Fibroblast of mammary gland (primary cell): ENCODE results near the gene THBD.
A peak's percentile ranks its signal among the peaks of the same experiment; 100 is the strongest.

Source experiments
- DNase-seq: peaks from one replicate; pipeline ENCODE4 v3.0.0-alpha.2; 2010; ENCODE audit warnings: low read depth
- H3K4me3 ChIP-seq: 2 replicates; pipeline ENCODE4 v1.5.1; 2011; ENCODE audit warnings: low read depth, mild to moderate bottlenecking, low read length, moderate library complexity; ENCODE audit not compliant: control insufficient read depth
- CTCF ChIP-seq: conservative IDR thresholded peaks from 2 replicates; pipeline ENCODE4 v1.5.1; 2011; ENCODE audit warnings: low read depth, low read length, inconsistent platforms; ENCODE audit not compliant: control insufficient read depth, insufficient read depth

The THBD gene

GRCh38 chr20:23063581-23063980, 14.1 kb upstream of the THBD start:
- no peak for TF ChIP-seq CTCF
- H3K4me3 ChIP-seq, result no peak overlapping the region
- DNase-seq, result no peak

GRCh38 chr20:23063168-23063567, 13.7 kb upstream of the THBD start:
- DNase-seq, result no peak
- no peak overlapping the region for H3K4me3 ChIP-seq
- TF ChIP-seq CTCF, result no peak

- DNase-seq, result no peak
- TF ChIP-seq CTCF, result no peak
Measured at GRCh38 chr20:23062632-23063031, 13.2 kb upstream of the THBD start.

GRCh38 chr20:23061734-23062561, 12.5 kb upstream of the THBD start:
- H3K4me3 ChIP-seq, result no peak overlapping the region
- peak; percentile 67 for TF ChIP-seq CTCF
- peak; percentile 74 for DNase-seq

More at GRCh38 chr20:23062632-23063031, 13.2 kb upstream of the THBD start:
- H3K4me3 ChIP-seq, result no peak overlapping the region

GRCh38 chr20:23061262-23061661, 11.8 kb upstream of the THBD start:
- DNase-seq, result no peak
- TF ChIP-seq CTCF, result no peak
- H3K4me3 ChIP-seq, result no peak overlapping the region

GRCh38 chr20:23060629-23061028, 11.2 kb upstream of the THBD start:
- TF ChIP-seq CTCF, result no peak
- no peak for DNase-seq

GRCh38 chr20:23059846-23060245, 10.4 kb upstream of the THBD start:
- no peak for TF ChIP-seq CTCF
- H3K4me3 ChIP-seq, result no peak overlapping the region

More at GRCh38 chr20:23060629-23061028, 11.2 kb upstream of the THBD start:
- no peak overlapping the region for H3K4me3 ChIP-seq

More at GRCh38 chr20:23059846-23060245, 10.4 kb upstream of the THBD start:
- no peak for DNase-seq
